ENCODE measurements around the gene AK8. TPM values are rescaled to one million over a fixed set of nuclear protein-coding genes. Genes with fewer than 3 reads are reported as not detected.

The AK8 gene
- total and polyA plus RNA-seq, 2 donors, result 1.8 to 2.3 TPM

- Histone ChIP-seq H3K4me3 (ENCODE audit: low read length in 2 of 2) (no peak overlapping the region), H3K27ac (ENCODE audit: low read depth in 1 of 2, low read length in 1 of 2) (peak overlapping the region in 1 of 2 donors; percentile 8), H3K4me1 (ENCODE audit: control insufficient read depth in 2 of 2, insufficient read depth in 2 of 2, low read length in 2 of 2) (peaks cover 52 to 66% of the 10 kb centered on the region in 2 donors), H3K36me3 (ENCODE audit: control insufficient read depth in 2 of 2, insufficient read depth in 2 of 2, low read length in 1 of 2) (no peaks in the 10 kb centered on the region), H3K27me3 (ENCODE audit: control insufficient read depth in 2 of 2, insufficient read depth in 1 of 2, low read length in 1 of 2) (no peaks in the 10 kb centered on the region), H3K9me3 (ENCODE audit: control insufficient read depth in 2 of 2, insufficient read depth in 1 of 2, low read length in 1 of 2) (peaks cover 0 to 10% of the 10 kb centered on the region in 2 donors)
- WGBS, result 92% methylated on average over 13 of the region's 13 CpGs
- DNase-seq (ENCODE audit: low read depth in 6 of 9, low spot score in 9 of 9), result no peak
Measured at GRCh38 chr9:132826621-132827365, 51.3 kb downstream of the AK8 start.

GRCh38 chr9:132826131-132826530 lies 52.0 kb downstream of the AK8 start:
- H3K4me1 ChIP-seq (ENCODE audit: control insufficient read depth in 2 of 2, insufficient read depth in 2 of 2, low read length in 2 of 2), result peaks cover 53 to 64% of the 10 kb centered on the region in 2 donors
- DNase-seq (ENCODE audit: low read depth in 6 of 9, low spot score in 9 of 9), result no peak
- WGBS, result 96% methylated on average over 12 of the region's 12 CpGs

GRCh38 chr9:132825430-132825829 lies 52.7 kb downstream of the AK8 start:
- peaks cover 58 to 71% of the 10 kb centered on the region in 2 donors for H3K4me1 ChIP-seq (ENCODE audit: control insufficient read depth in 2 of 2, insufficient read depth in 2 of 2, low read length in 2 of 2)
- no peaks in the 10 kb centered on the region for H3K27me3 ChIP-seq (ENCODE audit: control insufficient read depth in 2 of 2, insufficient read depth in 1 of 2, low read length in 1 of 2)
- no peaks in the 10 kb centered on the region for H3K36me3 ChIP-seq (ENCODE audit: control insufficient read depth in 2 of 2, insufficient read depth in 2 of 2, low read length in 1 of 2)
- WGBS, result 86% methylated on average over 10 of the region's 10 CpGs
- H3K27ac ChIP-seq (ENCODE audit: low read depth in 1 of 2, low read length in 1 of 2), result peak overlapping the region in 1 of 2 donors; percentile 59
- no peak for DNase-seq (ENCODE audit: low read depth in 6 of 9, low spot score in 9 of 9)
- H3K9me3 ChIP-seq (ENCODE audit: control insufficient read depth in 2 of 2, insufficient read depth in 1 of 2, low read length in 1 of 2), result peaks cover 0 to 10% of the 10 kb centered on the region in 2 donors
- H3K4me3 ChIP-seq (ENCODE audit: low read length in 2 of 2), result no peak overlapping the region

More at GRCh38 chr9:132826131-132826530, 52.0 kb downstream of the AK8 start:
- Histone ChIP-seq H3K27me3 (ENCODE audit: control insufficient read depth in 2 of 2, insufficient read depth in 1 of 2, low read length in 1 of 2) (no peaks in the 10 kb centered on the region), H3K36me3 (ENCODE audit: control insufficient read depth in 2 of 2, insufficient read depth in 2 of 2, low read length in 1 of 2) (no peaks in the 10 kb centered on the region), H3K27ac (ENCODE audit: low read depth in 1 of 2, low read length in 1 of 2) (peak overlapping the region in 1 of 2 donors; percentile 59), H3K4me3 (ENCODE audit: low read length in 2 of 2) (no peak overlapping the region), H3K9me3 (ENCODE audit: control insufficient read depth in 2 of 2, insufficient read depth in 1 of 2, low read length in 1 of 2) (peaks cover 0 to 10% of the 10 kb centered on the region in 2 donors)

- Histone ChIP-seq H3K27me3 (ENCODE audit: control insufficient read depth in 2 of 2, insufficient read depth in 1 of 2, low read length in 1 of 2) (no peaks in the 10 kb centered on the region), H3K9me3 (ENCODE audit: control insufficient read depth in 2 of 2, insufficient read depth in 1 of 2, low read length in 1 of 2) (peaks cover 0 to 10% of the 10 kb centered on the region in 2 donors), H3K4me1 (ENCODE audit: control insufficient read depth in 2 of 2, insufficient read depth in 2 of 2, low read length in 2 of 2) (peaks cover 61 to 75% of the 10 kb centered on the region in 2 donors), H3K36me3 (ENCODE audit: control insufficient read depth in 2 of 2, insufficient read depth in 2 of 2, low read length in 1 of 2) (no peaks in the 10 kb centered on the region), H3K4me3 (ENCODE audit: low read length in 2 of 2) (no peak overlapping the region), H3K27ac (ENCODE audit: low read depth in 1 of 2, low read length in 1 of 2) (peak overlapping the region; percentile 8 to 94)
- DNase-seq (ENCODE audit: low read depth in 6 of 9, low spot score in 9 of 9), result no peak
- 91% methylated on average over 2 of the region's 2 CpGs for WGBS
Measured at GRCh38 chr9:132824951-132825350, 53.1 kb downstream of the AK8 start.

GRCh38 chr9:132824151-132824550 lies 53.9 kb downstream of the AK8 start:
- H3K9me3 ChIP-seq (ENCODE audit: control insufficient read depth in 2 of 2, insufficient read depth in 1 of 2, low read length in 1 of 2), result peaks cover 0 to 10% of the 10 kb centered on the region in 2 donors
- peak overlapping the region; percentile 94 for H3K27ac ChIP-seq (ENCODE audit: low read depth in 1 of 2, low read length in 1 of 2)
- H3K4me1 ChIP-seq (ENCODE audit: control insufficient read depth in 2 of 2, insufficient read depth in 2 of 2, low read length in 2 of 2), result peaks cover 61 to 77% of the 10 kb centered on the region in 2 donors
- no peak for DNase-seq (ENCODE audit: low read depth in 6 of 9, low spot score in 9 of 9)
- H3K36me3 ChIP-seq (ENCODE audit: control insufficient read depth in 2 of 2, insufficient read depth in 2 of 2, low read length in 1 of 2), result no peaks in the 10 kb centered on the region
- peak overlapping the region in 1 of 2 donors; percentile 5 for H3K4me3 ChIP-seq (ENCODE audit: low read length in 2 of 2)
- no peaks in the 10 kb centered on the region for H3K27me3 ChIP-seq (ENCODE audit: control insufficient read depth in 2 of 2, insufficient read depth in 1 of 2, low read length in 1 of 2)
- WGBS, result 48% methylated on average over 8 of the region's 8 CpGs

- DNase-seq (ENCODE audit: low read depth in 6 of 9, low spot score in 9 of 9), result peak; percentile 45 to 90 (median 67)
- WGBS, result 34% methylated on average over 18 of the region's 18 CpGs
- H3K4me3 ChIP-seq (ENCODE audit: low read length in 2 of 2), result peak overlapping the region; percentile 5 to 7
- peak overlapping the region; percentile 94 for H3K27ac ChIP-seq (ENCODE audit: low read depth in 1 of 2, low read length in 1 of 2)
- H3K36me3 ChIP-seq (ENCODE audit: control insufficient read depth in 2 of 2, insufficient read depth in 2 of 2, low read length in 1 of 2), result no peaks in the 10 kb centered on the region
- H3K27me3 ChIP-seq (ENCODE audit: control insufficient read depth in 2 of 2, insufficient read depth in 1 of 2, low read length in 1 of 2), result no peaks in the 10 kb centered on the region
- H3K9me3 ChIP-seq (ENCODE audit: control insufficient read depth in 2 of 2, insufficient read depth in 1 of 2, low read length in 1 of 2), result peaks cover 0 to 10% of the 10 kb centered on the region in 2 donors
- peaks cover 61 to 76% of the 10 kb centered on the region in 2 donors for H3K4me1 ChIP-seq (ENCODE audit: control insufficient read depth in 2 of 2, insufficient read depth in 2 of 2, low read length in 2 of 2)
Measured at GRCh38 chr9:132823370-132824145, 54.5 kb downstream of the AK8 start.

- DNase-seq (ENCODE audit: low read depth in 6 of 9, low spot score in 9 of 9), result no peak
- no peaks in the 10 kb centered on the region for H3K27me3 ChIP-seq (ENCODE audit: control insufficient read depth in 2 of 2, insufficient read depth in 1 of 2, low read length in 1 of 2)
- H3K36me3 ChIP-seq (ENCODE audit: control insufficient read depth in 2 of 2, insufficient read depth in 2 of 2, low read length in 1 of 2), result no peaks in the 10 kb centered on the region
- peak overlapping the region; percentile 42 to 76 for H3K27ac ChIP-seq (ENCODE audit: low read depth in 1 of 2, low read length in 1 of 2)
- 80% methylated on average over 11 of the region's 11 CpGs for WGBS
- H3K4me1 ChIP-seq (ENCODE audit: control insufficient read depth in 2 of 2, insufficient read depth in 2 of 2, low read length in 2 of 2), result peaks cover 32 to 44% of the 10 kb centered on the region in 2 donors
- H3K4me3 ChIP-seq (ENCODE audit: low read length in 2 of 2), result no peak overlapping the region
- H3K9me3 ChIP-seq (ENCODE audit: control insufficient read depth in 2 of 2, insufficient read depth in 1 of 2, low read length in 1 of 2), result peaks cover 0 to 15% of the 10 kb centered on the region in 2 donors
Measured at GRCh38 chr9:132820169-132820944, 57.7 kb downstream of the AK8 start.

- Histone ChIP-seq H3K36me3 (ENCODE audit: control insufficient read depth in 2 of 2, insufficient read depth in 2 of 2, low read length in 1 of 2) (no peaks in the 10 kb centered on the region), H3K4me1 (ENCODE audit: control insufficient read depth in 2 of 2, insufficient read depth in 2 of 2, low read length in 2 of 2) (peaks cover 24 to 36% of the 10 kb centered on the region in 2 donors), H3K4me3 (ENCODE audit: low read length in 2 of 2) (no peak overlapping the region), H3K9me3 (ENCODE audit: control insufficient read depth in 2 of 2, insufficient read depth in 1 of 2, low read length in 1 of 2) (peaks cover 0 to 6% of the 10 kb centered on the region in 2 donors), H3K27ac (ENCODE audit: low read depth in 1 of 2, low read length in 1 of 2) (no peak overlapping the region), H3K27me3 (ENCODE audit: control insufficient read depth in 2 of 2, insufficient read depth in 1 of 2, low read length in 1 of 2) (no peaks in the 10 kb centered on the region)
- DNase-seq (ENCODE audit: low read depth in 6 of 9, low spot score in 9 of 9), result no peak
- 85% methylated on average over 4 of the region's 4 CpGs for WGBS
Measured at GRCh38 chr9:132818588-132818987, 59.5 kb downstream of the AK8 start.
